Body of pancreas (tissue), 4 donors: ENCODE measurements around the gene SERPINI1.

Experiments
- CTCF ChIP-seq, 7 experiments: fragments of 450-650 bp in 4 of 7; fragments of 200-600 bp in 3 of 7; sonication (generic) in 3 of 7; IDR thresholded peaks; one replicate each; pipeline ENCODE4 v1.5.1; 2016 to 2019; ENCODE audit warnings: antibody characterized with exemption in 7 of 7
- POLR2A ChIP-seq, 3 donors: fragments of 450-650 bp; IDR thresholded peaks; one replicate each; pipeline ENCODE4 v1.6.1; 2016; ENCODE audit warnings: antibody characterized with exemption in 3 of 3, mild to moderate bottlenecking in 2 of 3

DNA sequence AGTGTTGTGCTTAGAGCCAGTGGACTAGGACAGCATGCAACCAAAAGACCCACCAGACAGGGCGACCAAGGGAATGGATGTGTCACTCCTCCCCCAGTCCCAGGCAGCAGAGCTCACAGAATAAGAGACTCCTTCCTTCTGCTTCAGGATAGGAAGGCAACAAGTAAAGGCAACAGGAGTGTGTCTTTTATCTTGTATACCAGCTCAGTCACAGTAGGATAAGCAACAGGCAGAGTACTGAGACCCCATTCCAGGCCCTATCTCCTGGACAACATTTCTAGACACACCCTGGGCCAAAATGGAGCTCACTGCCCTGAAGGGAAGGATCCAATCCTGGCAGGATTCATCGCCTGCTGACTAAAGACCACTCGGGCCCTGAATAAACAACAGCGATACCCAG lies 25.8 kb upstream of the SERPINI1 start:
- no peak for TF ChIP-seq CTCF (IDR thresholded peaks at IDR 0.05)
- no peak for TF ChIP-seq POLR2A (IDR thresholded peaks at IDR 0.05)
